HG03159 (cell line): ENCODE measurements around the gene RIN2.

Experiments
- ATAC-seq: cut with Tn5 transposase; IDR thresholded peaks from one replicate; pipeline ENCODE4 v1.9.1; 2021; ENCODE audit warnings: mild to moderate bottlenecking, moderate library complexity; ENCODE audit not compliant: unreplicated experiment

RIN2 gene

DNA sequence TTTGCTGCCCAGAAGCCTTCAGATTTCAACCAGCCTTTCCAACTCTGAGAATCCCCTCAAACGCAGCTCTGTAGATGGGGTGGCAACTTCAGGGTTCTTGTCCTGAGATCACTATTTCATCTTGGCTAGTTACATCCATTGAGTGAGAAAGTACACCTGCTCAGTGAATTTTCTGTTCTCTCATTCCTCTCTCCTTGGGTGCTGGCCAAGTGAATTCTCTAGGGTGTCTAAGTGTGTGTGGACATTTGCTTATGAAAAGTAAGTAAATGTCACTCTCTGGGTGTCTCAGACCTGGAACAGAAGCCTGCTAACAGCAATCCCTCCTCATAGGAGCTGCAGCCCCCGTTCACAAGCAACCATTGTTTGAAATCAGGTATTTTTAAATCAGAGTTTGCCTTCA is 3.8 kb downstream of the RIN2 start:
- no peak for ATAC-seq

DNA sequence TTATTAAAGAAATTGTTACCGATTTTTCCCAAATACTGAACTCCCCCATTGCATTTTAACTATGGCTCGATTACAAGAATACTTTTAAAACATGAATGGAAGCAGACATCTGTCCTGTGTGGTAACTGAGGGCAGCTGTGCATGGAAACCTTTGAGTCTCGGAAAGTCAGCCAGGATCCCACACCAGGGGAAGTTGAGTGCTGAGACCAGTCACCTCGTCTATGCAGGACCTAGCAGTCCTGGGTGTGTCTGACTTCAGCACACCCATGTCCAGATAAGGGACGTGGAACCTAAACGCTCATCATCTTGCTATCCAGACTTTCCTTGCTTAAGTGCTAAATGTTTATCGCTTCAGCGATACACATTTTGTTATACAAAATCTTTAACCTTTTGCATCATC is 6.1 kb downstream of the RIN2 start:
- ATAC-seq, result no peak

GRCh38 chr20:19765266-19765665 is 7.2 kb downstream of the RIN2 start:
- ATAC-seq, result no peak

DNA sequence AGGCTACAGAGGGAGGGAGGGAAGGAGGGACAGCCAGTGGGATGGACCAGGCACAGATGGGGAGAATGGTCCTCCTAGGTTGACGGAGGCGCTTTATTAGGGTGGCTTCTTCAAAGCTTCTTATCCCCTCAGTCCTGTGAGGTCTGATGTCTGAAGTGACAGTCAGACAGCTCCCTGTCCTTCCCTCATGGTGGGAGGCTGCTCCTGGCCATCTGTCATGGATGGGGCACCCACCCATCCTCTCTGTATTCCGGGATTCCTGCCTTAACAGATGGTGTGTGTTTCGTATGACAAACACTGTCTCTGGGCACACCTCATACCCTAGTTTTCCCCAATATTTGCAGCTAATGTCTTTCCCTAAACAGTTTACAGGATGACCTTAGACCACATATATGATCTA is 7.9 kb downstream of the RIN2 start:
- ATAC-seq, result no peak

- ATAC-seq, result no peak
Measured at GRCh38 chr20:19767070-19767469, 9.0 kb downstream of the RIN2 start.

DNA sequence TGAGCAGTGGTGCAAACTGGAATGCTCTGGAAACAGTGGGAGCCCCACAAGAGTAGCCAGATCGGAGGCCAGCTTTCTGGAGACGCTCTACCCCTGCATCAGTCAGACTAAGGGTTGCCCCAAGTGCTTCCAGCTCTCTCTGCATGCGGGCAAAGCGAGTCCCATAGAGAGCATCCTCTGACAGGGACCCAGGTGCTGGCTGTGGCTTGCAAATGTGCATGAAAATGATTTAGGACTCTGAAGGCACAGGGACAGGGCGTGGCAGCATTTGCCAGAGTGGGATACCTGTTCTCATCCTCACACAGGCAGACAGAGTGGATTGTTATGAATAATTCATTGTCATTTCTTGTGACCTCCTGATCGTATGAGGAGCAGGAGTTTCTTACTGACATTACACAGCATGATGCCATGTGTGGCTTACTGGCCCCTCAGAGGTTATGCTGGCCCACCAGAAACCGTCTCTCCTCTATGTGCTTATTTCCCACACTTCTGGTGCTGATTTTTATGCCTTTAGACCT is 10.3 kb downstream of the RIN2 start:
- ATAC-seq, result no peak

- no peak for ATAC-seq
Measured at GRCh38 chr20:19769507-19769906, 11.4 kb downstream of the RIN2 start.

GRCh38 chr20:19770375-19770774 is 12.3 kb downstream of the RIN2 start:
- ATAC-seq, result no peak

DNA sequence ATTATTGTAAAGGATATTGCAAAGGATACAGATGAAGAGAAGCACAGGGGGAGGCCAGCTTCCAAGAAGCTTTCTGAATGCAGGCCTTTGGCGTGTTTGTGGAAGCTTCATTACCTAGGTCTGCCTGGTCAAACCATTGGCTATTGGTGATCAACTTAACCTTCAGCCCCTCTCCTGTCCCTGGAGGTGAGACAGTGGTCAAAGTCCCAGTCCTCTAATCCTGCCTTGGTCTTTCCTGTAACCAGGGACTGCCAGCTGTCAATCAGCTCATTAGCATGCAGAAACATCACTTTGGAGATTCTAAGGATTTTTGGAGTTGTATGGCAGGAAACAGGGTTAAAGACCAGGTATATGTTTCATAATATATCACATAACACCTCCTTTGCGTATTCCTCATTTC is 13.0 kb downstream of the RIN2 start:
- no peak for ATAC-seq

- ATAC-seq, result no peak
Measured at GRCh38 chr20:19773471-19773870, 15.4 kb downstream of the RIN2 start.

DNA sequence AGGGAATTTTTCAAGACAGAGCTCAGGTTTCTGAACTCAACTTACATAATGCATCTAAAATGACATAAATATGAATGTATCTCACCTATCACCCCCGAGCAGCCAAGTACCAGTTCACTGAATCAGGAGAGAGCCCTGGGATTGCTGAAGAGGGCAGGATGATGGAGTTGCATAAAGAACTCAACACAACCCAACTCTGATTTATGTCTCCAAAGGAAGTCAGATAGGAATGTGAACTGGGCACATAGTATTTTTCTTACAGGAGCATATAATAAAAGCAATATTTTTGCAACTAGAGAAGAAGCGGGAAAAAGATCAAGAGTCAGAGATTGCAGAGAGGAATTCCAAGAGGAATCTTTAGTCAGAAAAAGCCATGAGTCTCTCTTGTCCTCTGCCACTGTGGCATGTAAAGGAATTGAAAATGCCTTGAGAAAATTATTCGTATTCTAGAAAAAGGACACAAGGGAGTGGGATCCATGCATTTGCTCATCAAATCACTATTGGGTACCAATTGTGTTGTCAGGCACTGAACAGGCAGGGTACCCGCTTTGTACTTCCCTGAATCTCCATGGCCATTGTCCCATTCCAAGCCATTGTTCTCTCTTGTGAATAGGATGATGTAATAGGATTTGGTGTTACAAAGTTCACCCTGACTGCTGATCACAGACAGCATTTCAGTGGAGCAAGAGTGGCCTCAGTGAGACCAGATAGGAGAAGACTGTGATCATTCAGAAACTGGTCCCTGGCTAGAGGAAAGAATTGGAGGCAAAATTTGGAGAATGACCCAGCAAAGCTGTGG is 16.3 kb downstream of the RIN2 start:
- no peak for ATAC-seq

GRCh38 chr20:19775353-19776253 is 17.5 kb downstream of the RIN2 start:
- ATAC-seq, result no peak

DNA sequence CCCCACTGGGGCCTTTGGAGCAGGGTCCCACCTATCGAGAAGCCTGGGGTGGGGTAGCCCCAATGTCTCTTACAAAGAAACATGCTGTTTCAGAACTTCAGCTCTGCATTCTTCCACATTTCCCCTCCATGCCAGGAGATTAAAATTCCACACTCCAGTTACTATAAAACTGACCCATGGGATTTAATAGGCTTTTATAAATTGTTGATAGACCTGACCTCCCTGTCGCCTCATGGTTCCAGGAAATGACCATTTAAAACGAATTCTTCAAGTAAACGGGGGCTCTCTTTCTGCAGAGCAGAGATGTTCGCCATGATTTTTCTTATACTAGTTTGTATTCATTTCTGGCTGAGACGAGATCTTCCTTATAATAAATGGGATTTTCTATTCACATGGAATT is 19.3 kb downstream of the RIN2 start:
- ATAC-seq, result no peak

DNA sequence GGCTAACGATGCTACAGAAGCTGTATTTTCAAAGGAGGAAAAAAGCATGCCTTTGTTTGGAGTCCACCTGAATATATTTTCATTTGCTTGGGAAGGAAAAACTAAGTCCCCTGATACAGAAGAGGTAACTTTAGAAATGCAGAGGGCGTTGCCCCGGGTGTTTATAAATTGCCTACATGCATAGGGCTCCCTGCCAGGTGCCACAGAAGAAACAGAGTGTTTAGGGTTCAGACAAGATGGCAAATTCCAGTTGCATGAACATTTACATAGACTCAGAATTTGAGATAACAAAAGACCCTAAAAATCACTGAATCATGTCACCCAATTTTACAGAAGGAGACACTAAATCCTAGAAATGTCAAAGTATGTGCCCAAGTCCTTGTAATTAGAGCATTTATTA is 19.9 kb downstream of the RIN2 start:
- no peak for ATAC-seq

DNA sequence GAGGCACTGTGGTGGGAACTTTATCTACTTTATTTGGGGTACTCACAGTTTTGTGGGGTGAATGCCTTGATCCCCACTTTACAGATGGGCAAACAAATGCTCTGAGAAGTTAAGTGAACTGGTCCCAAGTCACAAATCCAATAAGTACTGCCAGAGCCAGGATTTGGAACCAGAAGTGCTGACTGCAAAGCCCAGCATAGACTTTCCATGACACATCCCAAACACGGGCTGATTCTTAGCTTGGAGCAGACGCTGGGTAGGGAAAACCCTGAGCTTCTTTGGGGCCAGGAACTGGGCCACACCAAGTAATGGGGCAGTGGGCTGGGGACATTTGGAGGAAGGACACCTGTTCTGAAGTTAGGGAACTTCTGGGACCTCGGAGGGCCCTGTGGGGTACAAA is 20.3 kb downstream of the RIN2 start:
- ATAC-seq, result no peak

DNA sequence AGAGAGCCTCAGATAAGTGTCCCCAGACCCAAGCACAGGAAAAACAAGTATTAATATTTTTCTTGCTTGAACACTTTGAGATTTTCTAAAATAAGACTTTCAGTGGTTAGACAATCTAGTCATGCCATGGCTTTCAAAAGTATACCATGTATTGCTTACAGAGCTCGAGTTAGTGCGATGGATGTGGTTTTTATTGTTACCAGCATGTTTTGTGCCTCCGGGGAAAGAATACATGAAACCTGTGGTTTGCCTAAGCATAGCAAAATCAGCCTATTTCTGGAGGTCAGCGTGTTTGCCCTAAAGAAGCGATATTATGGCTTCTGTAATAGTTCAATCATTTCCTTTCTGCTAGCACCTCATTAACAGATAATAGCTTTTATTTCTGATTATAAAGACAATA is 21.6 kb downstream of the RIN2 start:
- no peak for ATAC-seq

GRCh38 chr20:19780261-19780660 is 22.2 kb downstream of the RIN2 start:
- ATAC-seq, result no peak

- ATAC-seq, result no peak
Measured at GRCh38 chr20:19781235-19781634, 23.2 kb downstream of the RIN2 start.

GRCh38 chr20:19782669-19783068 is 24.6 kb downstream of the RIN2 start:
- no peak for ATAC-seq

DNA sequence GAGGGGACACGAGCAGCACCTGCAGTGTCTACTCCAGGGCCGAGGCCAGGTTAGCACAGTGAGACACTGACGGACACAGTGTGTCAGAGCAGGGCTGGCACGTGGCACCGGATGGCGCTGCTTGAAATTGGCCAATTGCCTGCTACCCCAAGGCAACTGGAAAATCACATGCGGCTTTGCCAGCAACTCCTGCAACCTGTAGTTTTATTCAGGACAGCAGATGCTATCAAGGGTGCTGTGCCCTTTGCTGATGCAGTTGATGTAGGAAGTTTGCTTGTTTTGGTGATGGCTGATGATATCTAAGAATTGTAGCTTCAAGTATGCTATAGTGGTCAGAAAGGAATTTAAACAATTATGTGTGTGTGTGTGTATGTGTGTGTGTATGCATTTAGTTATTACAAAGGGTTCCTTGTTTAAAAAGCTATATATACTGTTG is 25.9 kb downstream of the RIN2 start:
- no peak for ATAC-seq

- ATAC-seq, result no peak
Measured at GRCh38 chr20:19784511-19785172, 26.6 kb downstream of the RIN2 start.
